Stimulated activated CD4-positive, alpha-beta T cell treated with anti-CD3 and anti-CD28 coated beads, Interleukin-1b, Interleukin-23, amount 100 ng/mL, for 4 hours (primary cell): ENCODE data around the gene COL4A1.

Source experiments
- DNase-seq, 2 donors: peaks; one replicate each; pipeline ENCODE4 v3.0.0-alpha.2; 2020; ENCODE audit warnings: low read depth in 2 of 2

COL4A1 gene

GRCh38 chr13:110197471-110197870, 109.5 kb downstream of the COL4A1 start:
- no peak for DNase-seq

DNA sequence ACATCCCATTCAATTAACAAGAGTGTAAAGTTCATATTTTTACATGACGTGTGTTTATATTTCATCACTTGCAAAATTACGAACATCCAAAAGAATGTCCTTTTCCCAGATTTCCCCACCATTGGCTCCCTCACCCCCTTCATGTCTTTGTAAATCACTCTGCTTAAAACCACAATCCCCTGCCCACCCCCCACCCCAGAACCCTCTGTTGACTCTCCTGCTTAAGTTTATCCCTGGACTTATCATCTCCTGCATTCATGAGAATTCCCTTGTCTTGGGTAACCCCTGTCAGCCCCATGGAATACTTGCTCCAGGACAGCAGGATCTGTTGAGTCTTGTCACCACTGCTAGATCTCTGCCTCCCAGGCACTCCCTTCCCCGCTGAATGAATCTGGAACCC, 109.9 kb downstream of the COL4A1 start:
- DNase-seq = no peak

DNA sequence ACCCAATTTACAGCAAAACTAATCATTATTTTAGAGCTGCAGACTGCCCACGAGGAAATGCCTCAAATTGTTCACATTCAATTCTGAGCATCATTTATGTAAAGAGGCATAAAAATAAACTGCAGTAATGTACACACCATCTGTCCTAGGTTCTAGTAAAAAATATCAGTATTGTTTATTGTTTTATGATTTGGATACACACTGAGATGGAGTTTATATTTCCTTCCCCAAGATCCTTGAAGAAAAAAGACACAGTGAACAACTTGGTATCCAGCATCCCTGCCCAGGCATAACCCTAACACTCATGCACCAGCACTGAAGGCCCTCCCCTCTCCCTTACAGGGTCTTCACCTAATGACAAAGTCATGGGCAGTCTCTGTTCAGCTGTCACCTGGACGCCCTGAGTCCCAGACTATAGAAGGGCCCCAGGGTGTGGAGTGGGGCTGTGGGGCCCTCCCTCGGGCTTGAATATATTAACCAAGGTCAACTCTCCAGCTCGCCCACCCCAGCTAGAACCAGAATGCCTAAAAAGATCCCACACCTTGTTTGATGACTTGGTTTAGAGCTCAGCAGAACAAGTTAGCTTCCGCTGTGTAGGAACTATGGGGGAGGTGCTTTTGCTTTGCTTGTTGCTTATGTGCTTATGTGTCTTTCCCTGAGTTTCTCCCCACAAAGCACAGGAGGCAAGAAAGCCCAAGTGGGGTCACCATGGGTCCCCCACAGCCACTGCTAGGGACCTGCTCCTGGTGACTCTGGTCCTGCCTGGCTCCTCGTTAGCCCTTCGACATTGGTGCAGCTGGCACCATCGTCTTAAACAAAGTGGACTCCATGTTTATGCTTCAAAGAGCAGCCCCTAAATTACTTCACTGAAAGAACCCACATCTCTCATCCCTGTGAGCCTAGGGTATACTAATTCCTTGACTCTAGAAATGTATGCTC, 111.1 kb downstream of the COL4A1 start:
- no peak for DNase-seq

DNA sequence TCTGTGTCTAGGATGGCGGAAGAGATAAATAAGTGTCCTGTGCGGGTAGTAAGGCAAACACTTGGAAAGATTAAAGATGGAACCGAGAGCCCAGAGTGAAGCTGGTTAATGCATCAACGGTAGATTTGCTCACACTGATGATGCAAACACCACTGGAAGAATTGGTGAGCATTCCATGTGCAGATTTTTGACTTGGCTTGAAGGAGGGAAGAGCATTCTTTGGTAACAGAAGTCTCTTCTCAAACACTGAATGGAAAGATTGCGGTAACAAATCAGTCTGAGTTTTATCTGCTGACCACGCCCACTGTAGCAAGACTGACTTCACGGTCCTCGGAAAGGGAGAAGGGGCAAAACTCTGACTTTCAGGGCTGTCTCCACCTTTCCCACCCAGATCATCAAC, 112.5 kb downstream of the COL4A1 start:
- no peak for DNase-seq

DNA sequence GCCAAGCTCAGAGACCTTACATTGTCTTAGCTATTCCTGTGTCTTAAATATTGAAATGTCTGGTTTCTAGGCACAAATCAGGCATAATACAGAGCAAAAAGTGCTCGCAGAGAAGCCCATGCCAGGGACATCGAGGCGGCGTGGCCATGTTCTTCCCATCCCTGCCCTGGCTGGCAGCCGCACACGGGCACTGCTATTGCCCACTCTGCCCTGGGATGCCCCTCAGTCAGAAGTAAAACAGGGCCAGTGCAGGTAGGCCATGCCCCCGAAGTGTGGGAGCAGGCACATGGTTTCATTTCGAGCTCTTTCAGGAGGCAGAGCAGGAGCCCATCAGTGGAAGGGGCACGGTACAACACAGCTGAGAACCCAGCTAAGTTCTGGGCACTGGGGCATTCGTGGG, 113.5 kb downstream of the COL4A1 start:
- no peak for DNase-seq

DNA sequence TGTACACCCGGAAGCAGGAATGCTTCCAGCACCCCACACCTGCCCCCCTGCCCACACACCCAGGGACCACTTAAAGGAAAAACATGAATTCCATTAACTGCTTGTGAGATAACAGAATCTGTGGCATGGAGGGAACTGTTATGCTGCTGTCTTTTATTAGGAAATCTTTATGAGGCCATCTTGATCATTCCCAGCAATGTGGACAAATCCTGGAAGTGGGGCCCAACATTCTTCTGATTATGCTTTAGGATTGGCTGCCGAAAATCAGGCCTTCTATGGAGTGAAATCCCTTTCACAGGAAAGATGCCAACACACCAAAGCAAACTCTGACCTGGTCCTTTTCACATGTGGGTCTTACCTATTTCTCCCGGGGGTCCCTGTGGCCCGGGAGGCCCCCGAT, 114.5 kb downstream of the COL4A1 start:
- DNase-seq = no peak

GRCh38 chr13:110187641-110188161, 119.3 kb downstream of the COL4A1 start:
- no peak for DNase-seq

DNA sequence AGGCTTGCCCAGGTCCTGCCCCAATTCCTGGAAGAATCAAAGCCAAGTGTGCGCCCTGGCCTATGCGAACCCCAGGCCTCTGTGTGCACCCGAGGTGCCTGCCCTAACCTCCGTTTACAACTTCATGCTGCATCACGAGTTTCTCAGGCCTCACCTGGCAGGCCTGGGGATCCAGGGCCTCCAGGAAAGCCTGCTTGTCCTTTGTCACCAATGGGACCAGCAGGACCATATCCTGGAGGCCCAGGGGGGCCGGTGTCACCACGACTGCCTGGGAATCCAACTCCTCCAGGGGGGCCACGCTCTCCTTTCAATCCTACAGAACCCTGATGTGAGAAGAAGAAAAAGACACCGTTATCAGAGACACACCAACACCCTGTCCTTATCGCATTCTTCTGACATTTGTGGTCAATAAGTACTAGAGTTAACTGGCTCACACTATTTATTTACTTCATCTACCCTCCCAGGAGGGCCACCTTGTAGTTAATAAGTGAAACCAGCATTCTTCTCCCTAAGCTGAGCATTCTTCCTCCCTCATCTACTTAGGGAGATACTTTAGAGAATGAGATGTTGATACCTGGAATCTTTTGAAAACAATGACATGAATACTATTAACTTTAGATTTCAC, 120.6 kb downstream of the COL4A1 start:
- DNase-seq = no peak

- no peak for DNase-seq
These were observed 121.3 kb downstream of the COL4A1 start for GRCh38 chr13:110185696-110186095.

DNA sequence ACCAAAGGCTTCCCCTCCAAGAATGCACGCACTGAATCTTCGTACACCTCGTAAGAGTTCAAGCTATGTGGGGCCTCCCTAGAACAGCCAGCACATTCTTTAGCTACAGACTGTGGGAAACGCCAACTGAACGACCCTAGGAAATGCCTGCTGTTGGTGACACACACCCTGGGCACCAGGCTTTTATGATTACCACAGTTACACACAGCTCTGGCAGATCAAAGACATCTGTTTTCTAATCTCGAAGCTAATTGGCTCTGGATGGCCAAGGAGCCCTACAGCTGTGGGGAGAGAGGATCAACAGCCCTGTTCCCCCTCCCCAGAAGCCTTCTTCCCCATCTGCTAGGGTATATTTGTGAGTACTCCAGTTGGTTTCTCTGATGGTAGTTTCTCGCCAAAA, 123.0 kb downstream of the COL4A1 start:
- DNase-seq = no peak

DNA sequence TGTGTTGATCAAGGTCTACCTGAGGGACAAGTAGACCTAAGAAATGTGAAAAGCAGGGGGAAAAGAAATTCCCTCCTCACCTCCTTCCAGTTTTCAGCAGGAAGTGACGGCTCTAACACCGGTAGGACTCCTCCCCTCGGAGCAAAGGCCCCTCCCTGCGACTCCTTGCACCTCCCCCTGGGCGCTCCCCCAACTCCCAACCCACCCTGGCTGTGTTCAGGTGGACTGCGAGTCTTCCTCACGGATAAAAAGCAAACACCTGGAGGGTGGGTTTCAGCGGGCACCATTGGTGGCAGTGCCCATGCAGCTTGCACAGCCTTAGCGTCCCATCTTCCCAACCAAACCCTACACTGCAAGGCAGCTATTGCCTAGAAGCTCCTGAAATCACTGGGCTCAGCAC, 124.5 kb downstream of the COL4A1 start:
- DNase-seq = no peak

DNA sequence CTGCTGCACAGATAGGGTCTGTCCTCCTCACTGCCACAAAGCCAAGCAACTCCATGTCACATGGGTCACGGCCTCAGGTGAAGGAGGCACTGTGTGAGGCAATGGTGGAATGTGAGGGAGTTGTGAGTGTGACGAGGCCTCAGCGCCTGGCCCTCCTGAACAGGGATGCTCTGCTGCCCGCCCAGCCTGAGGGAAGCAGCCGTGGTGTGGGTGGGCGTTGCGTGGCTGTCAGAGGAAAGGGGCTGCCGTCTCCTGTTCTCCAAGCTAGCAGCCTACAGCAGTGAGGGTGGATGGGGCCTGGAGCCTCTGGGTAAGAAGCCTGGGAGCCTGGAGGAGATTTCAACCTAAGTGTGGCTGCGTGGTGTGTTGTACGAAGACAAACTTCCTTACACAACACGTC, 125.0 kb downstream of the COL4A1 start:
- no peak for DNase-seq

- no peak for DNase-seq
These were observed 127.2 kb downstream of the COL4A1 start for GRCh38 chr13:110179857-110180147.

DNA sequence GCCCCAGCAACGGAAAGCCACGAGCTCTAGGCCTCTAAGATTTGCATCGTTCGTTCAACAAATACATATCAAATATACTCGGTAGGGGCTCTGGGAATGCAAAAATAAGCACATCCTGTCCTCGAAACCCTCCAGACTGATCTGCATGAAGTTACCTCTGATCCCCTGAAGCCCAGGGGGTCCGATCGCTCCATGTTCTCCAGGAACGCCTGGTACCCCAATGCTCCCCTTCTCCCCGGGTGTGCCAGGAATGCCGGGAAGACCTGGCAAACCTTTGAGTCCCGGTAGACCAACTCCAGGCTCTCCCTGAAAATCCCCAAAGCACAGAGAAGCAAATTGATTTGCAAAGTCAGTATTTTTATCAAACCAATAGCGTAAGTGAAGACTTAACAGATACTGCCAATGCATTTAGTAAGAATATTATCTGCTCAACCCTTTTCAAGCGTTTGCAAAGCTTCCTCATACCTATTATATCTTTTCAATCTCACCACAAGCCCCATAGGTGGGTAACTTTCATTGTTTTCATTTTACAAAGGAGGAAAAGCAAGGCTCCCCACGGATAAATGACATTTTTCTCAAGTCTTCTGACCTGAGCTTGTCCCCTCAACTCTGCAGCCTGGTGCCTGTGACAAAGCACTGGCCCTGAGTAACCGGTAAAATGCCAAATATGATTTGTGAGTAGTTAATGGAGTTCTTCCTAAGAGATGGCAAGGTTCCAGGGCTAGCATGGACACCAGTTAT, 127.7 kb downstream of the COL4A1 start:
- DNase-seq = no peak

GRCh38 chr13:110177790-110178189, 129.2 kb downstream of the COL4A1 start:
- no peak for DNase-seq

GRCh38 chr13:110176431-110176830, 130.5 kb downstream of the COL4A1 start:
- DNase-seq = no peak

GRCh38 chr13:110173247-110173818, 133.6 kb downstream of the COL4A1 start:
- DNase-seq = no peak

DNA sequence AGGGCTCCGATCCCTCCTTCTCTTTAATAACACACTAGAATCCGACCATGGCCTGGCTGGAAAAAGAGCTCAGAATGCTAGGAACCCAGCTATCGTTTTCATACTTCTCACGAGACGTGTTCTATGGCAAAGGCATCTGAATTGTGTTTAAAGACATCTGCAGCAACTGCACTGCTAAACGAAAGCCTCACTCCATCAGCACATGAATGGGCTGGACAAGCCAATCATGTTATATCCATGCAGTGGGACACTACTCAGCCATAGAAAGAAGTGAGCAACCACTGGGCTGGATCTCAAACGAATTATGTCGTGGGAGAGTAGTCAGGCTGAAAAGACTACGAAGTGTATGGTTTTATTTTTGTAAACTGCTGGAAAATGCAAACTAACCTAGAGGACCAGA, 136.1 kb downstream of the COL4A1 start:
- DNase-seq = no peak

DNA sequence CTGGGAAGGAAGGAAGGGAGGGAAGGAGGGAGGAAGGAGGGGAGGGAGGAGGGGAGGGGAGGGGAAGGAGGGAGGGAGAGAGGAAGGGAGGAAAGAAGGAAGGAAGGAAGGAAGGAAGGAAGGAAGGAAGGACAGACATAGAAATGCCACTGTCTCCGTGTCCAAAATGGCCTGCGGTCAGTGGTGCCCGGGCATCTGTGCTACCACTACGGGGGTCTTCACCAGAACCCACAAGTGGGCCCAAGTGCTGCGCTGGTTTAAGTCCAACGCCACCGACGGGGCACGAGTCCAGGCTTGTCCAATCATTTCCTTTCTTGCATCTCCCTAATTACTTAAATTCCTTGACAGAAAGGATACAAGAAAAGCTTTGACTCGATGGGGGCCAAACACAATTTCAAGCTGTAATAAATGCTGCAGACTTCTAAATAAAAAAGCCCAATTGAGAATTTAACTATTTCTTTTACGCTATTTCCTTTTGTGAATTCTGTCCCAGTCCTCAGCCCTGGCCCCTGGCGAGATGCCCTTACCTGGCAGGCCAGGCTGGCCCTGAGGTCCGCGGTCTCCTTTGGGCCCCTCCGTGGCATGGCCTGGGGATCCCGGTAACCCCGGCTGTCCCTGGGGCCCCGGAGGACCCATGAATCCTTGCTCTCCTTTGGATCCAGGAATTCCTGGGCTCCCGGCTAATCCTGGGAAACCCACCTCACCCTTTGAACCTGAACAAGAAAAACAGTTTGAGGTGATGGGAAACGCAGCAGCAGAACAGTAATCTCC, 136.8 kb downstream of the COL4A1 start:
- DNase-seq = no peak

GRCh38 chr13:110168999-110169933, 137.7 kb downstream of the COL4A1 start:
- DNase-seq = no peak
